T1000 (cell line): ENCODE data around the gene TNNT3.
"Not testable (repeated sequence)": the region's sequence is repeated elsewhere in the genome, so short reads cannot be mapped to it uniquely, and the experiment has no call there.

Source experiments
- DNase-seq: peaks from one replicate; lab custom pipeline; 2025; ENCODE audit warnings: mixed read lengths; lab: John Stamatoyannopoulos, UW

TNNT3 gene

DNA sequence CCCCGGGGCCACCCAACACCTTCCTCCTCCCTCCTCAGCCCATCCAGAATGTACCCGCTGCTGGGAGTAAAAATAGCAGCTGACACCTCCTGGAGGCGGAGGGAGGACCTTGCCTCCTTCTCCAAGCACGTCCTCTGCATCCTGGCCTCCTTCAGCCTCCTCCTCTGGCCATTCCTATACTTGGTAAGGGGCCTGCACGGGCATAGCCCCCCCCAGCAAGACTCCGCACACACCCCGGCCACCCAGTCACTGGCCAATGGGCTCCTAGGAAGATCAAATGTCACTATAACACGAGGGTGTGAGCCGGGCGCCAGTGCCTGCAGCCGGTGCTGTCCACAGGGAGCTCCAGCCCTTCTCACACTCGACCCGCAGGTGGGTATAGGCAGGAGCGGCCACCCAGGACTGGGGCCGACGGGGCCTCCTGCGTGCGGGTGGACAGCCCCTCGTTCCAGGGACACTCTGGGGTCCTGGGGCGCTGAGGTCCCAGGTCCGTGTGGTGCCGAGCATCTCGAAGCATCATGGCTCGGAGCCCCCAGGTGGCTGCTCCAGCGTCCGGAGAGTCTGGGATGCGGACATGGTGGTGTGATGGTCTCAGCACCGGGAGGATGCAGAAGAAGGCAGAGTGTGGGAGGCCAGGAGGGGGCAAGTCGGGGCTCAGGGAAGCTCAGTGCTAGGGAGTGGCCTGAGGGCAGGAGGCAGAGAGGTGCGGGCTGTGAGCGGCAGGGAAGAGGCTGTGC, at the start of gene TNNT3:
Gene TNNT3, plus strand, starts transcription at position 313 of the 737 bp plus-strand sequence. CDS start 3,172 bp downstream, outside the sequence.
- no peak for DNase-seq

DNA sequence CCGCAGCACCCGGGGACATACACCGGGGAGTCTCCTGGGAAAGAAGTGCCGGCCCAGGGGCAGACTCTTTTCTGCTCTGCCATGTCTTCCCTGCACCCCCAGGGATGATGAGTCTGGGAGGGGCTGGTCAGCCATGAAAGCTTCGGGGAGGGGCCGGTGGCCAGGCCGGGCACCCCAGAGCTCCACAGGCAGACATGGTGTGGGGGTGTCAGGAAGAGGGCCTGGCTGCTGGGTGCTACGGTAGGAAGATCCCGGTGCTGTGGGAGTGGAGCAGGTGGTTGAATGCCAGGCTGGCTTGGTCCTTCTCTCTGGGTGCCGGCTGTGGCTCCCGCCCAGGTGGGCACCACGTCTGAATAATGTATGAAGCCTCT, 49.2 kb upstream of the TNNT3 start:
- DNase-seq, result no peak

DNA sequence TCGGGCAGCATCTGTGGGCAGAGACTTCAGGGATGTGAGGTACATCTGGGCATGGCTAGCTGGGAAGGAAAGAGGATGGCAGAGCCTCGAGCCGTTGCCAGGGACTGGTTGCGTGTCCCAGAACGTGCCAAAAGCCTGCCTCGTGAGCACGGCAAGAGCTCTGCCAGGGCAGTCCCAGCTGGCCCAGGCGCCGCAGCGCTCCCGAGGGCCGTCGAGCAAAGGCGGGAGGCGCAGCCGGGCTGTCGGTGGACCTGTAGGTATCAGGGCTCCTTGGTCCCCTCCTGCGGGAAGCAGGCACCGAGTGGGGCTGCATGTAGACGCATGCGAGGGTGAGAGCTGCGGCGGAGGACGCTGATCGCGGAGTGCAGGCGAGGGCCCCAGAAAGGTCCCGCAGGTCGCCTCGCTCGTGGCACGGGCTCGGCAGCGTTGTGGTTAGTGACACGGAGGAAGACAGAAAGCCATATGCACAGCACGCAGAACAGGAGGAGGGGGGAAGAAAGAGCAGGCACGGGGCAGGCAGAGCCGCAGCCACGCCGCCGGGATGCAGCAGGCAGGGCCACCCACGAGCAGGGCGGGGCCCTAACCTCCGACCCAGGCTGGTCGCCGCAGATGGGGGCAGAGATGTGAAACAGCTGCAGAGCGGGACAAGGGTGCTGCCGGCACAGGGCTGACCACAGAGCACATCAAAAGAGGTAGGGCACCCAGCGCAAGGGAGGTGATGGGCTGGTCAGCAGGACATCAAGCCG, 48.6 kb upstream of the TNNT3 start:
- DNase-seq, result no peak

DNA sequence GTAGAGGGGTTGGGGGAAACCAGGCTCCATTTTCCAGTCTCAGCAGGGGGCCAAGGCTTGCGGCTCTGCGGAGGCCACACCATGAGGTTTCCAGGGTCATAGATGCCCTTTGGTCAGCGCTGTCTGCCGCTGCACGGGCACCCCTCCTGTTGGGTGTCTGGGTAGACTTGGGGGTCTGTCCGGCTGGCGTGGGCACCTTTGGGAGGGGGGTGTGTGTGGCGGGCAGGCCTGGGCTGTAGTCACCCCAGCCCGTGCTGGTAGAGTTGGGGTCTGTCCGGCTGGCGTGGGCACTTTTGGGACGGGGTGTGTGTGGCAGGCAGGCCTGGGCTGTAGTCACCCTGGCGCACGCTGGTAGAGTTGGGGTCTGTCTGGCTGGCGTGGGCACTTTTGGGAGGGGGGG, 48.0 kb upstream of the TNNT3 start:
- no peak for DNase-seq

DNA sequence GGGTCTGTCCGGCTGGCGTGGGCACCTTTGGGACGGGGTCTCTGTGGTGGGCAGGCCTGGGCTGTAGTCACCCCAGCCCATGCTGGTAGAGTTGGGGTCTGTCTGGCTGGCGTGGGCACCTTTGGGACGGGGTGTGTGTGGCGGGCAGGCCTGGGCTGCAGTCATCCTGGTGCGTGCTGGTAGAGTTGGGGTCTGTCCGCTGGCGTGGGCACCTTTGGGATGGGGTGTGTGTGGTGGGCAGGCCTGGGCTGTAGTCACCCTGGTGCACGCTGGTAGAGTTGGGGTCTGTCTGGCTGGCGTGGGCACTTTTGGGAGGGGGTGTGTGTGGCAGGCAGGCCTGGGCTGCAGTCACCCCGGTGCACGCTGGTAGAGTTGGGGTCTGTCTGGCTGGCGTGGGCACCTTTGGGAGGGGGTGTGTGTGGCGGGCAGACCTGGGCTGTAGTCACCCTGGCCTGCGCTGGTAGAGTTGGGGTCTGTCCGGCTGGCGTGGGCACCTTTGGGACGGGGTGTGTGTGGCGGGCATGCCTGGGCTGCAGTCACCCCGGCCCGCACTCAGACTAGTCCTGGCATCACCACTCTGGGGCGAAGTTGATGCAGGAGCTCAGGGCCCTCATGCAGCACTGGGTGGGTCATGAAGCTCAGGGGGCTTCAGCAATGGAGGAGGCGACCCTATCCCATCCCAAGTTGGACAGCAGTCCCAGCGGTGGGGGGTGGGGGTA, 47.1 kb upstream of the TNNT3 start:
- no peak for DNase-seq

DNA sequence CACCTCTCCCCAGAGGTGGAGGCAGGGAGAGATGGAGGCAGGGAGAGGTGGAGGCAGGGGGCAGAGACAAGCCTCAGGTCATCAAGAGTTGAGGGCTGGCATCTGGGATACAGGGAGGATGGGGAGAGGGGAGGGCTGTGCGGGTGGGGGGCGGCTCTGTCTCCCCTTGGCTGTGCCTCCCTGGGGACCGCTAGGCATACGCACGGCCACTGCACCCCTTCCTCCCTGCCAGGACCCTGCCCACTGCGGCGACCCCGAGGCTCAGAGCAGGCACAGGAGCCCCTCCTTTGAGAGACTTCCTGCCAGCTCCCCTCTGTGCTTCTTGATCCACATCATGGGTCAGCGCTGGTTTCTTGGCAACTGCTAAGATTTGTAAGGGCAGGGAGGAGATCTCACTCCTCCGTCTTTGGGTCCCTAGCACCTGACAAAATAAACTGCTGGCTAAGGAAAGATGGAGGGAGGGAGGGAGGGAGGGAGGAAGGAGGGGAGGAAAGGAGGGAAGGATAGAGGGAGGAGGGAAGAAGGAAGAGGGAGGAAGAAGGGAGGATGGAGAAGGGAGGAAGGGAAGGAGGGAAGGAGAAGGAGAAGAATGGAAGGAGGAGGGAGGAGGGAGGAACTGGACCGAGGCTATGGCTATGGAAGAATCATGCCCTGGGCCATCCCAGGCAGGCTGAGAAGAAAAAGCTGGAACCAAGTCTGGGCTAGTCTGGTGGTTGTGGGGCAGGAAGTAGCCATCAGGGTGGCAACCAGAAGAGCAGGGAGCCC, 46.3 kb upstream of the TNNT3 start:
- DNase-seq, result no peak

DNA sequence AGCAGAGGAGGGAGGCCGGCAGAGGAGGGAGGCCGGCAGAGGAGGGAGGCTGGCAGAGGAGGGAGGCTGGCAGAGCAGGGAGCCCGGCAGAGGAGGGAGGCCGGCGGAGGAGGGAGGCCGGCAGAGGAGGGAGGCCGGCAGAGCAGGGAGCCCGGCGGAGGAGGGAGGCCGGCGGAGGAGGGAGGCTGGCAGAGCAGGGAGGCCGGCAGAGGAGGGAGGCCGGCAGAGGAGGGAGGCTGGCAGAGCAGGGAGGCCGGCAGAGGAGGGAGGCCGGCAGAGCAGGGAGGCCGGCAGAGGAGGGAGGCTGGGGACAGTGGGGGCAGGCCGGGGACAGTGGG, 45.7 kb upstream of the TNNT3 start:
- DNase-seq, result not testable (repeated sequence)

DNA sequence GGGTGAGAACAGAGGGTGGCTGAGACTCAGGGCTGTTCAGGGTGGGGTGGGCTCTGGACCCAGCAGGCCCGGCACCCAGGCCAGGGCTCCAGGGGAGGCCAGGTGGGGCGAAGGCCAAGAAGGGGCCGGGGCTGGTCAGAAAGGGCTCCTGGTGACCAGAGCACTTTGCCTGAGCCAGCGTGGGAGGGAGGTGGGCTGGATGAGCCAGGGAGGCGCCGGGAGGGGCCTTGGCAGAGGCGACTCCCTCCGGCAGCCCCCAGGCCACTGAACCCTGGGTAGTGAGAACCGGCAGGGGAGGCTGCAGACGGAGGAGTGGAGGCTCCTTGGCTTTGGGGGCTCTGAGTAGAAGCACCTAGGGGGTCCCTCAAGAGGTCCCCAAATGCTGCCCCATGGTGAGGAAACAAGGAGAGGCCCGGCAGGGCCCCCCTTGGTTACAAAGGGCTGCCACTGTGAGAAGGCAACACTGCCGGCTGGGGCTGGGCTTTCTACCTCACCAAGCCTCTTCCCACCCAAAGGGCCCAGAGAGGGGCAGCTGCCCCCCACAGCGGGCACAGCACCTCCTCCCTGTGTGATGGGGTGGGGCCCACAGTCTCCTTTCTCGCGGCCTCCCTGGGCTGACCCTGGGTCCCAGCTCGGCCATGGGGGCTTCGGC, 44.9 kb upstream of the TNNT3 start:
- DNase-seq, result not testable (repeated sequence)

DNA sequence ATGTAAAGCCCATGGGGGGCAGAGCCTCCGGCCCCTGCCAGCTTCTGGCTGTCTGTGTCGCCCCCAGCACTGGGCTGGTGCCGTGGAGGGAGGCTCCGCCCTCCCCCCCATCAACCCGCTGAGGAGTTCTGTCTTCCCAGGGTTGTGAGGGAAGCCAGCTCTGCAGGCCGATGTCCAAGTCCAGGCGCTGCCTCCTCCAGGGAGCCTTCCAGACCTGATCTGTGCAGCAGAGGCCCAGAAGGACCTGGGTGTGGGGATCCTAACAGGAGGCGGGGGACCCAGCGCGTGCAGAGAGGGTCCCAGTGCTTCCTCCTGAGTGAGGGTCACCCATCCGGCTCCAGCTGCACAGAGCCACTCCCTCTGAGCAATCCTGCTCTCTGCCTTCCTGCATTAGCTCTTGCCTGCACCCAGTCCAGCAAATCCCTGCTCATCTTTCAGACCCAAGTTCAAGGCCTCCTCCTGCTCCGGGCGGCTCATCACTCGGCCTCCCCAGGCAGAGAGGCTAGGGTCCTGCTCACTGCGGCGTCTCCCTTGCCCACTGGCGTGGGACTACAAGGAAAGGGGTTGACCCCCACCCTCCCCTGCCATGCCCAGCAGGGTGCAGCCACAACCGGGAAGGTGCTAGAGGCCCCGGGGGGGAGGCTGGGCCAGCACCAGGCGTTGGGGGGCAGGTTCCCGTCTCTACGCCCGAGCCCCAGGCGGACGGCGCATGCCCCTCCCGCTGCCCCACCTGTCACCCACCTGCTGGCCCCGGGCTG, 44.2 kb upstream of the TNNT3 start:
- no peak for DNase-seq

DNA sequence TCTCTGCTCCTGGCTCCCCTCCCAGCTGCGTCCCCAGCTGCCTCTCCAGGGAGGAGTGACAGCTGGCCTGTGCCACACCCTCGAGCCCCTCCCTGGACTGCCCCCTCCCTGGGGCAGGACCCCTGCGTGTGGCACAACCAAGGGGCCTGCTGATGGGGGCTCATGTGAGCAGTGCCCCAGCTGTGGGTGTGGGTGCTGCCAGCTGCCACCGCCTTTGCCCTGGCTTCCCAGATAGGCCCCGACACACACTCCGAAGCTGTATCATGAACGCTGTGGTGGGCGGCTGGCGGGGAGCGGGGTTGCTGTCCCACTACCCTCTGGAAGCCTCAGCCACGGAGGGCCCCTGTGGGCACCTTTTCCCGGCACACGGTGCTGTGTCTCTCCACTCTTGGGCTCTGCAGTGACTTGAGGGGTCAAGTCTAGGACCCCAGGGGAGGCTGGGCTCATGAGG, 43.6 kb upstream of the TNNT3 start:
- DNase-seq, result not testable (repeated sequence)

DNA sequence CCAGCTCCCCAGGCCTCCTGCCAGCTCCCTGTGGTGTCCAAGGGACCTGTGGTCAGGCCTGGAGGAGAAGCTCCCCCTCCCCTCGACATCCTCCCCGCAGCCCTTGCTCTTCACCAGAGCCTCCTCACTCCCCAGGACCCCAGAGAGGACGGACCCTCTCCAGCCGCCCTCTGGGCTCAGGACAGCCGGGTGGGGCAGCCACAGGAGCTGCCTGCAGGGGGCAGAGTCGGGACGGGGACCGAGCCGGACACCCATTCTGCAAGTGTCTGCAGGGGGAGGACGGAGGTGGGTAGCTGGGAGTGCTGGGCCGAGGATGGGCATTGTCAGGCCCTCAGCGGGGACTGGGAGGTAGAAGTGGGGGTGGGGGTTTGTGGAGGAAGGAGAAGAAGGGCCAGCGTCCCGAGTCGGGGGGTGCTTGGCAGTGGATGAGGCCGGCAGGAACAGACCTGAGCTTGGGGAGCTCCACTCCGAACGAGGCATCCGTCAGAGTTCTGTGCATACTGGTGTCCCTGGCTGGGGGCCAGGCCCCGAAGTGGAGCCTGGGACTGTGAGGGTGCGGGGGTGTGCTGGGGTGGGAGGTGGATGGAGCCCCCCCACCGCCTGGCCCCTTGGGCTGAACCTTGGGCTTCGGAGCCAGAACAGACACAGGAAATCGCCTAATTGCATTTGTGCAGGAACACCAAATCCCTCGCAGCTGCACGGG, 43.0 kb upstream of the TNNT3 start:
- DNase-seq, result no peak

DNA sequence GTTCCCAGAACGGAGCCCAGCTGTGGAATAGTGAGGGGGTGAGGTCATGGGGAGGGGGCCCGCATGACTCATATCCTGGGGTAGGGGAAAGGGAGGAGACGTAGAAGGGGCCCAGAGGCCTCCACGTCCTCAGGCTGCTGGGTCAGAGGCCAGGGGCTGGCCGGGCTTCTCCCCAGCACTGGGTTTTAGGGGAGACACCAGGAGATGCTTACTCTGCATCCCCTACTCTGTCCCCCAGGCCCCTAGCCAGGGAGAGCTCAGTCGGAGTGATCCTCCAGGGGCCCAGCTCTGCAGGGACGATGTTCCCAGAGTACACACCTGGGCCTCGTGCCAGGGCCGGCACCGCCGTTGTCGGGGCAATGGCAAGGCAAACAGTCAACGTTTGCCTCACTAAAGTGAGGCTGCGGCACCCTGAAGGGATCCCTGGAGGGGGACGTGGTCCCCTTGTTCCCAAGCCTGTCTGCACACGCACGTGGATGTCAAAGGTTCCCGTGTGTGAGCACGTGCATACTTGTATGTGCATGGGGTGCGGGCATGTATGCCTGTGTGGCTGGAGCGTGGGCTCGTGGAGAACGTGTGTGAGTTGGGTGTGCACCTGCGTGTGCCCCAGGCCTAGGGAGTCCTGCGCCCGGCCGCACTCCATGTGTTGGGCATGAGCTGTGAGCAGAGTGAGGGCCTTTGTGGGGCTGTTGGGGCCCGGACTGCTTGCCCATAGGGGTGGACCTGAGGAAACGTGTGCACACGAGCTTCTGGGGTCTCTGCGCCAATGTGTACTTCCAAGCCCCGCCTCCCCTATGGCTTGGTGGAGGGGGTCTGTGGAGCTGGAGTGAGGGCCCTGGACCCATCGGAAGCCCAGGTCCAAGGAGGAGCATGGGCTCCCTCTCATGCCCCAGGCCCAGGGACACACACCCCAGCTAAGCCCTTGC, 42.0 kb upstream of the TNNT3 start:
- DNase-seq, result no peak

DNA sequence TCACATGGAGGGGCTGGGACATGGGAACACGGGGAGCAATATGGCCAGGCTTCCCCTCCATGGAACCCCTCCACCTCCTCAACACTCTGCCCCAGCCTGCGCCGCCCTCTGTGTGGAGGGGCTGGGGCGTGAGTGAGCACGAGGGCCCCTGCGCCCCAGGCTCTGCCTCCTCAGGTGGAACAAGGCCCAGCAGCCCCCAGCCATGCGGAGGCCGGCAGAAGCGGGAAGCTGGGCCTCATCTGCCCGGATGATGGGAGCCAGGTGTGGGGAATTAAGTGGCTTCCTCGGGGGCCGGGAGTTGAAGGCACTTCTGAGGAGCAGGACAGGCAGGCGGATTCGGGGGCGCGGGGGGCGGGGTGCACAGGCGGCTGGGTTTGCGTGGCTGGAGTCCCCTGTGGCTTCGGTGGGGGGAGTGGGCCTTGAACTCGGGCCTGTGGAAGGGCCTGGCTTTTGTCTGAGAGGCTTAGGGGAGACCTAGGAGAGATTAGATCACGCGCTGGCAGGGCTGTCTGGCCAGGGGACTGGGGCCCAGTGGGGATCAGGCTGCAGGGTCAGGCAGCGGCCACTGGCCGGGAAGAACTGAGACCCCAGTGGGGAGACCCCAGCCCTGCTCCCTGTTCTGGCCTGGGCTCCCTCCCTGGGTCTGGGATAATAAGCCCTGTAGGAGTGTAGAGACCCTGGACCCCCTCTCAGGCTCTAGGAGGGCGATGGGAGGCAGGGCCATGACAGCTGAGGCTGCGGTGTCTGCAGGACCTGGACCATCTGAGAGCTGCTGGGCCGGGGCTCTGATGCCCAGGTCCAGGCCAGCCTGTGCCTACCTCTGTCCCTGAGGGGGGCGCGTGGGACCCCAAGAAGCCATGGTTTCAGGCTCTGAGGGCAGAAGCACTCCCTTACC, 41.1 kb upstream of the TNNT3 start:
- DNase-seq, result no peak

DNA sequence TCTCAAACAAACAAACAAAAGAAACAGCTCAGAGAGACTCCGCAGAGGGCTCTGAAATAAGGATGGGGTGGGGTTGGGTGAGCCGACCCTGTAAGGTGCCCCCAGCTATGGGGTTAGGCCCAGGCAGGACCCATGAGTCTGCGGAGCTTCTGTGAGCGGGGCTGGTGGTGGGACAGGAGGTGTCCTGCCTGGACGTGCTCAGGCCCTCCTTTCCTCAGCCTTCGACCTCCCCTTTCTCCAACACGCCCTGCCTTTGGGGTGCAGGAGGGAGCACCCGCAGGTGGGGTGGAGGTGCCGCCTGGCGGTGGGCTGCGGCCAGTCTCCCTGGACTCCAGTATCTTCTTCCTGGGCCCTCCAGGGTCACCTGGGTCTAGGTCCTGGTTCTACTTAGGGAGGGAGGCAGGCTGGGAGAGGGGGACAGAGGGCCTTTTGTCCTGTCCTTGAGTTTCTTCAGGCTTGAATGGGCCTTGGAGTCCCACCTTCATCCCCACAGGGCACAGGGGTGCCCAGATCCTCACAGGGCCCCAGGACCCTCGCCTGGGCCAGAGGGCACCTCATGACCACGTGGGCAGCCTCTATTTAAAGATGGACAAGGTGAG, 40.1 kb upstream of the TNNT3 start:
- no peak for DNase-seq

DNA sequence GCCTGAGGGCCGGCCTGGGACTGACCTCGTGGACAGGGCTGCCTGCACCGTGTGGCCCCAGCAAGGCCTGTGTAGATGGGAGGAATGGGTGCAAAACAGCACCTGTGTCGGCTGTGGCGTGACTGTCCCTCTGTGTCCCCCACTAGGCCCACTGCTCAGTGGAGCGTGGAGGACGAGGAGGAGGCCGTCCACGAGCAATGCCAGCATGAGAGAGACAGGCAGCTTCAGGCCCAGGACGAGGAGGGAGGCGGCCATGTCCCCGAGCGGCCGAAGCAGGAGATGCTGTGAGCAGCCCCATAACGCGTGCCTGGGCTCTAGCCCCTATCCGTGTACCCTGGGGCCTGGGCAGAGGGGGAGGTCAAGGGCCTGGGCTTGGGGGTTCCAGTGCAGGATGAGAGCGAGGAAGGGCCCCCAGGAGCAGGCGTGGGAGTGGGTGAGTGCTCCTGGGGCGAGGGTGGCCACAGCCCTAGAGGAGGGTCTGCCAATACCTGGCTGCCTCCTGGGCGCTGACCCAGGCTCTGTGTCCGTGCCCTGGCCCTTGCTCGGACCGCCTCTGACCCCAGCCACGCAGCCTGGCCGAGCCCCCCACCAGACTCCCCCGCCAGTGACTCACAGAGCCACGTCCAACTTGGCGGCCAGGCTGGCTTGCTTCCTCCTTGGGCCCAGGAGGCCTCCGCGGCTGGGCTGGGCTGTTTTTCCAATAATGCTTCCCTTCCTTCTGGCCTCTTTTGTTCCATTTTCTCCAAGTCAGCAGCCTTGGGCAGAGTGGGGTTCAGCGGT, 39.4 kb upstream of the TNNT3 start:
- DNase-seq, result no peak

DNA sequence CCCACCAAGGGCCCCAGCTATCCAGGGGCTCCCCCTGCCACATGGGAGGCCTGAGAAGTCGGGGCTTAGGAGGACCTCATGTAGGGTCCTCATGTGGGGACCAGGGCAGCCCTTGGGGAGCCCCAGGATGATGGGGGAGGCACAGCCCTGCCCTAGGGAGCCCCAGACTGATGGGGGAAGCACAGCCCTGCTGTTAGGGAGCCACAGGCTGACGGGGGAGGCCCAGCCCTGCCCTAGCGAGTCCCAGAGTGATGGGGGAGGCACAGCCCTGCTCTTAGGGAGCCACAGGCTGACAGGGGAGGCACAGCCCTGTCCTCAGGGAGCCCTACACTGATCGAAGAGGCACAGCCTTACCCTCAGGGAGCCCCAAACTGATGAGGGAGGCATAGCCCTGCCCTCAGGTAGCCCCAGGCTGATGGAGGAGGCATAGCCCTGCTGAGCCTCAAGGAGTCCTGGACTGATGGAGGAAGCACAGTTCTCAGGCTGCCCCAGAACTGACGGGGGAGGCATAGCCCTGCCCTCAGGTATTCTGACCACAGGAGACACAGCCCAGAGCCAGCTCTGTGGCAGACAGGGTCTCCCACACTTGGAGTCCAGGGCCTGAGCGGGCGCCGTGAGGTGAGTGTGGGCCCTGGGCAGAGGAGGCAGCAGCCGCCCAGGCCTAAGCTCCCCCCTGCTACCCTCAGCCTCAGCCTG, 38.6 kb upstream of the TNNT3 start:
- no peak for DNase-seq
